Measurements from ENCODE around the gene ARHGEF28. TPM values are rescaled to one million over a fixed set of nuclear protein-coding genes. Genes with fewer than 3 reads are reported as not detected.

Gene ARHGEF28
- total and polyA plus RNA-seq, 2 of the 13 experiments (the other 11 are each of a cell fraction or from before 2014, with no cell fraction given): 17.4 to 34.1 TPM

- TF ChIP-seq PCBP2 (optimal IDR thresholded peaks at IDR 0.05; ENCODE audit: low read depth, low read length, poor library complexity, severe bottlenecking): no peak
- TF ChIP-seq SNAPC4 (CRISPR knock-in tag; IDR thresholded peaks at IDR 0.05): no peak
- no peak for TF ChIP-seq ZNF558 (CRISPR knock-in tag; IDR thresholded peaks at IDR 0.05; ENCODE audit: borderline replicate concordance)
- TF ChIP-seq PHB2 (IDR thresholded peaks at IDR 0.05; ENCODE audit: partially characterized antibody): no peak
- peak; percentile 78; the same call in 1 of the 2 replicates for TF ChIP-seq KLF6 (CRISPR knock-in tag; IDR thresholded peaks at IDR 0.05)
- TF ChIP-seq TIGD3 (CRISPR knock-in tag; IDR thresholded peaks at IDR 0.05; ENCODE audit: borderline replicate concordance): no peak
- TF ChIP-seq ZNF234 (CRISPR knock-in tag; conservative IDR thresholded peaks at IDR 0.05): no peak
- peak; percentile 82; the same call in 1 of the 2 replicates for TF ChIP-seq ZNF12 (CRISPR knock-in tag; IDR thresholded peaks at IDR 0.05)
- TF ChIP-seq NFE2L1 (CRISPR knock-in tag; IDR thresholded peaks at IDR 0.05; ENCODE audit: borderline replicate concordance): no peak
- TF ChIP-seq ZNF773 (CRISPR knock-in tag; IDR thresholded peaks at IDR 0.05; ENCODE audit: borderline replicate concordance): no peak
- TF ChIP-seq ZNF569 (CRISPR knock-in tag; IDR thresholded peaks at IDR 0.05; ENCODE audit: borderline replicate concordance): no peak
- no peak for TF ChIP-seq ZNF18 (CRISPR knock-in tag; IDR thresholded peaks at IDR 0.05; ENCODE audit: insufficient replicate concordance)
- TF ChIP-seq FOXJ3 (CRISPR knock-in tag; IDR thresholded peaks at IDR 0.05; ENCODE audit: borderline replicate concordance): peak; percentile 86
- peak; percentile 83; the same call in 1 of the 2 replicates for TF ChIP-seq RXRB (CRISPR knock-in tag; IDR thresholded peaks at IDR 0.05; ENCODE audit: borderline replicate concordance)
- 0 out of 2 replicates have a peak, but pooled peaks have one; percentile 28 for TF ChIP-seq IKZF5 (CRISPR knock-in tag; IDR thresholded peaks at IDR 0.05)
- TF ChIP-seq SAP130 (CRISPR knock-in tag; IDR thresholded peaks at IDR 0.05; ENCODE audit: low read depth): peak; percentile 84
- no peak for TF ChIP-seq BHLHE40 (IDR thresholded peaks at IDR 0.05; ENCODE audit: low read length)
- TF ChIP-seq CHD4 (IDR thresholded peaks at IDR 0.05; ENCODE audit: borderline replicate concordance, low read length): no peak
- 0 out of 2 replicates have a peak, but pooled peaks have one; percentile 24 for TF ChIP-seq ZNF501 (CRISPR knock-in tag; IDR thresholded peaks at IDR 0.05)
- TF ChIP-seq KLF9 (CRISPR knock-in tag; IDR thresholded peaks at IDR 0.05; ENCODE audit: low read depth): no peak
- no peak for TF ChIP-seq ZNF432 (CRISPR knock-in tag; IDR thresholded peaks at IDR 0.05; ENCODE audit: borderline replicate concordance)
- TF ChIP-seq ZNF331 (CRISPR knock-in tag; IDR thresholded peaks at IDR 0.05): peak; percentile 94
Measured at GRCh38 chr5:73858054-73858453, 232.1 kb downstream of the ARHGEF28 start (continued).
